Right cardiac atrium (tissue), 5 donors: Measurements from ENCODE around the gene SNCG. TPM values are rescaled to one million over a fixed set of nuclear protein-coding genes. Genes with fewer than 3 reads are reported as not detected.
"Not testable (repeated sequence)": the region's sequence is repeated elsewhere in the genome, so short reads cannot be mapped to it uniquely, and the experiment has no call there.

Source experiments
- ATAC-seq, 2 donors: fragments of 200-7000 bp; cut with Tn5 transposase; one replicate each; pipeline versions ENCODE4 v1.8.0 to v1.9.1; 2020; ENCODE audit warnings: moderate library complexity in 2 of 2, mild to moderate bottlenecking in 1 of 2
- DNase-seq, 3 donors: peaks; one replicate each; pipeline ENCODE4 v3.0.0-alpha.2; 2020
- H3K27ac ChIP-seq: one replicate; pipeline ENCODE4 v1.5.1; 2013; ENCODE audit warnings: mild to moderate bottlenecking, low read length, control low read depth, moderate library complexity
- H3K27me3 ChIP-seq: one replicate; pipeline ENCODE4 v1.6.1; 2013; ENCODE audit not compliant: control insufficient read depth, insufficient read depth
- H3K4me1 ChIP-seq: one replicate; pipeline ENCODE4 v1.6.1; 2013; ENCODE audit warnings: low read length; ENCODE audit not compliant: control insufficient read depth, insufficient read depth
- H3K4me3 ChIP-seq: one replicate; pipeline ENCODE4 v1.5.1; 2013; ENCODE audit warnings: low read length, control low read depth
- H3K9me3 ChIP-seq: one replicate; pipeline ENCODE4 v1.6.1; 2013; ENCODE audit warnings: low read length; ENCODE audit not compliant: control insufficient read depth
- WGBS: extraction: QIAGEN DNeasy Blood & Tissue Kit; methylation state at CpG from one replicate; pipeline ENCODE4 v1.1.7; 2013; 5-methylcytosine and 5-hydroxymethylcytosine counted together
- intact Hi-C, 4 donors: fragments of 100-400 bp; cut with DNase I; formaldehyde crosslinking; loops; one replicate each; pipeline versions ENCODE4 v1.11.0 to v1.14.0; 2022 to 2023
- long read RNA-seq, 4 donors: library from polyadenylated mRNA; unstranded; transcript quantifications; one replicate each; pipeline ENCODE4 v2.0.0, GENCODE V29; 2020 to 2021
- polyA plus RNA-seq: library from polyadenylated mRNA; stranded (reverse); fragments of 200-250 nt; gene quantifications from one replicate; pipeline ENCODE4 v1.2.3, GENCODE V29; 2013
- total RNA-seq, 4 donors: library from RNA; stranded (reverse); fragmentation: NEBNext Ultra II Directional; extraction: Animal tissue kit (Norgen Biotek cat#: 25700); gene quantifications; one replicate each; pipeline ENCODE4 v1.2.1, GENCODE V29; 2021
- donor health status: healthy with polysubstance abuse.
- donor health status: DM: no; HTN: yes; CAD: no.
- donor health status: DM: no; HTN: no; CAD: no.
- donor health status: DM: no; HTN: yes; CAD: no; lungs with severe emphysema.
- donor health status: DM: yes; HTN: yes; CAD: no.

Gene SNCG
- total RNA-seq = 10 to 100 TPM; 10.8 to 22.0 (median 15.6) TPM
- polyA plus RNA-seq = 30.2 TPM
- long read RNA-seq, donor 1, partial matches to known transcripts = 0 of 2 reads
- long read RNA-seq, donor 1, other reads (novel, unspliced or antisense) = 1 of 2 reads
- long read RNA-seq, donor 2, transcript SNCG-202 (5 exons, 701 nt) = major isoform, 6 of 11 reads
- long read RNA-seq, donor 2, partial matches to known transcripts = 0 of 11 reads
- long read RNA-seq, donor 2, other reads (novel, unspliced or antisense) = 4 of 11 reads
- long read RNA-seq, donor 3, transcript SNCG-202 (5 exons, 701 nt) = major isoform, 6 of 18 reads
- long read RNA-seq, donor 3, partial matches to known transcripts = 1 of 18 reads
- long read RNA-seq, donor 3, other reads (novel, unspliced or antisense) = 9 of 18 reads
- long read RNA-seq, donor 4, partial matches to known transcripts = 1 of 8 reads
- long read RNA-seq, donor 4, other reads (novel, unspliced or antisense) = 2 of 8 reads

DNA sequence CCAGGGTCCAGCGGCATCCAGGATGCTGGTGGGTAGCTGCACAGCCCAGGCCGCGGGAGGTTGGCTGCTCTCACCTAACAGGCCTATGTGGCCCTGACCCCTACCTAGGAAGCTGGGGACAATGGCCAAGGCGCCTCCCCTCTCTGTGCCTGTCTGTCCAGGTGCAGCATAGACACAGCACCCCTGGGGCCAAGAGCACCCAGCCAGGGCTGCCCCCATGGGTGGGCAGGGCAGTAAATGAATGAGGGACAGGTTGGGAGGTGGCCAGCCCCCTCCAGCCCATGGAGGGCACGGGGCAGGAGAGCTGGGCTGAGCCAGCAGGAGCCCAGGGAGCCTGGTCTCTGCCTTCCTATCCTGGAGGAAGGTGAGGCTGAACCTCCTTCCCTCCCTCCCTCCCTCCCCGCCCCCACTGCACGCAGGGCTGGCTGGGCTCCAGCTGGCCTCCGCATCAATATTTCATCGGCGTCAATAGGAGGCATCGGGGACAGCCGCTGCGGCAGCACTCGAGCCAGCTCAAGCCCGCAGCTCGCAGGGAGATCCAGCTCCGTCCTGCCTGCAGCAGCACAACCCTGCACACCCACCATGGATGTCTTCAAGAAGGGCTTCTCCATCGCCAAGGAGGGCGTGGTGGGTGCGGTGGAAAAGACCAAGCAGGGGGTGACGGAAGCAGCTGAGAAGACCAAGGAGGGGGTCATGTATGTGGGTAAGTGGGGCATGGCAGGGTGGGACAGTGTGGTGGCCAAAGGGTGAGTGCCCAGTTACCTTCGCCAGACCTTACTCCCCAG lies at the start of gene SNCG:
Gene SNCG, plus strand, starts transcription at position 484 of the 785 bp plus-strand sequence. Its CDS starts 99 bp downstream, at position 583.
- intact Hi-C loops = no loop called here
- WGBS = 31% methylated on average over 22 of the region's 22 CpGs
- peaks cover 7% of the 10 kb centered on the region for H3K4me1 ChIP-seq

DNA sequence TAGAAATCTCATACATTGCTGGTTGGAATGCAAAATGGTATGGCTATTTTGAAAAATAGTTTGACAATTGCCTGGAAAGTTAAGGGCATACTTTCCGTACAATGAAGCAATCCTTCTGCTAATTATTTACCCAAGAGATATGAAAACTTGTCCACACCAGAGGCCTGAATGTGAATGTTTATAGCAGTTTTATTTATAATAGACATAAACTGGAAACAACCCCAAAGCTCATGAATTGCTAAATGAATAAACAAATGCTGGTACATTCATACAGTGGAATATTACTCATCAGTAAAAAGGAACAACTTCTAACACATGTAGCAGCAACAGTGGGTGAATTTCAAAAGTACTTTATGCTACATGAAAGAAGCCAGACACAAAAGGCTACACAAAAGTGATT lies 43.7 kb upstream of the SNCG start:
- intact Hi-C loops = no loop called here
- no peak for DNase-seq
- Histone ChIP-seq H3K4me1 (no peaks in the 10 kb centered on the region), H3K9me3 (no peaks in the 10 kb centered on the region), H3K27me3 (no peaks in the 10 kb centered on the region), H3K4me3 (no peak overlapping the region), H3K27ac (no peak overlapping the region)
- WGBS = 90% methylated on average over 1 of the region's 1 CpG
- no peak for ATAC-seq

More for the DNA sequence above, at the start of gene SNCG:
- H3K27ac ChIP-seq = peak within 1 kb of the TSS; percentile 74
- no peaks in the 10 kb centered on the region for H3K27me3 ChIP-seq
- DNase-seq = peak; percentile 60 to 86 (median 84)
- H3K4me3 ChIP-seq = peak within 1 kb of the TSS; percentile 47
- no peak for ATAC-seq
- H3K9me3 ChIP-seq = no peaks in the 10 kb centered on the region

DNA sequence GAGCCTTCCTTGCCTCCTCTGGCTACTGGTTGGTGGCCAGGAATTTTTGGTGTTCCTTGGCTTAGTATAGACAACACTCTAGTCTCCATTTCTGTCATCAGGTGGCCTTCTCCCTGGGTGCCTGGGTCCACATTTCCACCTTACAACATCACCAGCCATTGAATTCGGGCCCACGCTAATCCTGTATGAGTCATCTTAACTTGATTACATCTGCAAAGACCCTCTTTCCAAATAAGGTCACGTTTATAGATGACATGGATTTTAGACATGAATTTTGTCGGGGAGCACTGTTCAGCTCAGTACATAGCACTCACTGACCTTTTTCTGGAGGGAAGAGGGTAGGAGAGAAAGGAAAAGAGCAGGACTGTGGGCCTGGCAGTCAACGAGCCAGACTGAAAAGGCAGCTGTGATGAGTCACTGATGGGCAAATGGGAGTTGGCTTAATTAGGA lies 40.4 kb upstream of the SNCG start:
- H3K27ac ChIP-seq = no peak overlapping the region
- peak in 1 of 2 donors; percentile 57 for ATAC-seq

DNA sequence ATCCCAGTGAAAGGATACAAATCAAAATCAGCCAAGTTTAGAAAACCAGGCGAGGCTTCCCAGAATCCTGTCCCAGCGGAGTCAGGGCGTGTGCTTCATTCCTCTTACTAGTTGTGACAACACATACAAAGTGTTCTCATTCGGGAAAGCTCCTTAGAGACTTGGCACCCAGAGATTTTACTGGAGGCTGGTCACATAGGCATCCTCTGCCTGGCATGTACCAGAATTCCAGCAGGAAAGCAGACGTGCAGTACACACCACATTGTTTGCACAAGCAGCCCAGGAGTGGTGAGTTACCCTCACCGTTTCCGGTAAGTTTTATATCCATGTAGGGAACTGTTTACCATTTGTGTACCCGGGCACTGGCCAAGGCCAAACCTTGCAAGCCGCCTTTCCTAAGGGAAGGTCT lies 35.8 kb upstream of the SNCG start:
- no peak overlapping the region for H3K27ac ChIP-seq
- 81% methylated on average over 9 of the region's 9 CpGs for WGBS

More for the DNA sequence above, 40.4 kb upstream of the SNCG start:
- WGBS = 66% methylated on average over 5 of the region's 5 CpGs
- H3K4me1 ChIP-seq = no peaks in the 10 kb centered on the region
- no peak for DNase-seq
- no peak overlapping the region for H3K4me3 ChIP-seq
- H3K27me3 ChIP-seq = no peaks in the 10 kb centered on the region
- intact Hi-C loops = no loop called here
- no peaks in the 10 kb centered on the region for H3K9me3 ChIP-seq

DNA sequence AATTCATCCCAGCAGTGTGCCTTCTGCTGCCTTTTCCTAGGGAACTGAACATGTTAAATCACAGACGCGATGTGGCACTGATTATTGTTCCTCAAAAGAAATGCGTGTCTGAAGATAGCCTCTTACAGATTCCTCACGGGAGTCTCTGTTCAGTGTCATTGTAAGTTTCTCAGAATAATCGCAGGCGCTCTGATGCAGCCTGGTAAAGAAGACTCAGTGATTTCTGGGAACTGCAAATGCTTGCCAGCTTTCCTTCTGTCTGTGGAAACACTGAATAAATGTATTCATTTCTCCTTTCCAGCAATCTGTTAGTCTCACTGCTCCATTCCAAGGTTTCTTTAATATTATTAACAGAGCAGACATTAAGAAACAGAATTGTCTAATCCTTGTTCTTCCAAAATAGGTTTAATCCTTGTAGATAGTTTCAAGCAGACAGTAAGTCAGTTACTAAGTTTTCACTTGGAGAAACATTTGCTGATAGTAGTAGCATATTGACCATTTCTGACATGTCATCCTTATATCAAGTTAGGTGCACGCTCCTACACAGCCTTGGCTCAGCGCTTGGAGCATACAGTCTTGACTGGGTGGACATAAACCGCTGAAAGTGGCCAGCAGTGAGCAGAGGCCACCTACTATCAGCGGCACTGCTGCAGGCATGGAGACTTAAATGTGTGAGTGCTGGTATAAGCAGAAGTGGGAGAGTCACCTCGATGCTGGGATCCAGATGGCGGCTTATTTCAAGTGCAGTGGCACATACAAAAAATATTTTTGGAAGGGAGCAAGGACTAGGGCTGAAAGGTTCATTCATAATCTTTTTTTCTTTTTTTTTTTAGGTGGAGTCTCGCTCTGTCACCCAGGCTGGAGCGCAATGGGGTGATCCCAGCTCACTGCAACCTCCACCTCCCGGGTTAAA lies 28.7 kb upstream of the SNCG start:
- WGBS = 73% methylated on average over 15 of the region's 15 CpGs
- H3K27ac ChIP-seq = no peak overlapping the region
- intact Hi-C loops = no loop called here

More for the DNA sequence above, 35.8 kb upstream of the SNCG start:
- ATAC-seq (peak; percentile 47 to 66), DNase-seq (no peak)
- no peaks in the 10 kb centered on the region for H3K9me3 ChIP-seq
- intact Hi-C loops = no loop called here
- no peaks in the 10 kb centered on the region for H3K27me3 ChIP-seq
- no peaks in the 10 kb centered on the region for H3K4me1 ChIP-seq
- H3K4me3 ChIP-seq = no peak overlapping the region

DNA sequence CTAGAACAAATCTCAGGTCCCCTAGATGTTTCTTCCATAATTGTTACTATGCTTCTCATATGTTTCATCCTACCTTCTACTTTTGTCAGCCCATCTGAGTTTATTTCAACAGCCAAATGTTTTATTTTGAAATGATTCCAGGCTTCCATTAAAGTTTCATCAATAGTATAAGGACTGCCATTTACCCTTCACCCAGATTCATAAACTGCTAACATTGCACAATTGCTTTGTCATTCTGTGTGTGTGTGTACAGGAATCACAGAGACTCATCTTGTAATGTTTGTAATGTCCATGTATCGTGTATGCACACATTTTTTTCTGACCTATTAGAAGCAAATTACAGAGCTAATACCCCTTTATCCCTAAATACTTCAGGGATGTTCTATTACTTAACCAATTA lies 26.5 kb upstream of the SNCG start:
- Histone ChIP-seq H3K4me3 (no peak overlapping the region), H3K4me1 (peaks cover 1% of the 10 kb centered on the region), H3K27me3 (no peaks in the 10 kb centered on the region), H3K27ac (no peak overlapping the region), H3K9me3 (no peaks in the 10 kb centered on the region)
- intact Hi-C loops = no loop called here
- ATAC-seq = no peak
- no peak for DNase-seq
- 91% methylated on average over 1 of the region's 1 CpG for WGBS

More for the DNA sequence above, 28.7 kb upstream of the SNCG start:
- Histone ChIP-seq H3K9me3 (no peaks in the 10 kb centered on the region), H3K27me3 (no peaks in the 10 kb centered on the region), H3K4me3 (no peak overlapping the region), H3K4me1 (peaks cover 1% of the 10 kb centered on the region)
- no peak for DNase-seq
- ATAC-seq = peak in 1 of 2 donors; percentile 12

DNA sequence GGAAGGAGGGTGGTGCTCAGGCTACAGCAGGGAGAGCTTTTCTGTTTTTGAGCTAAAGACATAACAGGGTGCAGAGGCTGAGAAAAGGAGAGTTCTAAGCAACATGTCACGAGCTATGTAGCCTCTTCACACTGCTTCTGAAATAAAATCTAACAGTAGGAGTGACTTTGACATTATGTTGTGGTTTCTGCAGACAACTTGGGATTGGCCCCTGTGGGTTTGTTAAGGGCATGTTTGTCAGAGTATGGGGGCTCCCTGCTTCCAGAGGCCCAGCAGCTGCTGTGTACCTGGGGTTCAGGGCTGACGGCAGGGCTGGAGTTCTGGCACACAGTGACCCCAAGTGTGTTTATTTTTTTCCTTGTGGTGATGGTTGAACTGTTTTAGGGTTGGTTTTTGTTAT lies 25.7 kb upstream of the SNCG start:
- ATAC-seq = no peak
- 90% methylated on average over 2 of the region's 2 CpGs for WGBS
- intact Hi-C loops = no loop called here
- H3K9me3 ChIP-seq = no peaks in the 10 kb centered on the region
- H3K27me3 ChIP-seq = no peaks in the 10 kb centered on the region
- no peak overlapping the region for H3K27ac ChIP-seq
- H3K4me1 ChIP-seq = peaks cover 1% of the 10 kb centered on the region
- no peak overlapping the region for H3K4me3 ChIP-seq
- DNase-seq = no peak

DNA sequence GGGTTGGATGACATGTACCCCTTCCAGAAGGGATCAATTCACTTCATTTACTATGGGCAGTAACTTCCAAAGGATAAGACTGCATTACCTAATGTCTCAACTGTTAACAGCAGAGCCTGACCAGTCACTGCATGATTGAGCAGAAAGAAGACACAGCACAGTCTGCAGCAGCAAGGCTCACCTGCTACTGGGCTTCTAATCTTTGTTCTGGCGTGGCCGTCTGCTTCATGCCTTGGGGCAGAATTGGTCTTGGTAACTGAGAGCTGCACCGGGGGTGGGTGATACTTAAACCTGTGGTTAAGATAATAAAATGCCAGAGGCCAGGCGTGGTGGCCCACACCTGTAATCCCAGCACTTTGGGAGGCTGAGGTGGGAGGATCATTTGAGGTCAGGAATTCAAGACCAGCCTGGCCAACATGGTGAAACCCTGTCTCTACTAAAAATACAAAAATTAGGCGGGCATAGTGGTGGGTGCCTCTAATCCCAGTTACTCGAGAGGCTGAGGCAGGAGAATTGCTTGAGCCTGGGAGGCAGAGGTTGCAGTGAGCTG lies 24.2 kb upstream of the SNCG start:
- H3K9me3 ChIP-seq, H3K4me3 ChIP-seq, H3K27me3 ChIP-seq, intact Hi-C loops, ATAC-seq, H3K4me1 ChIP-seq, H3K27ac ChIP-seq, DNase-seq: not testable (repeated sequence)
- WGBS = 86% methylated on average over 6 of the region's 6 CpGs

DNA sequence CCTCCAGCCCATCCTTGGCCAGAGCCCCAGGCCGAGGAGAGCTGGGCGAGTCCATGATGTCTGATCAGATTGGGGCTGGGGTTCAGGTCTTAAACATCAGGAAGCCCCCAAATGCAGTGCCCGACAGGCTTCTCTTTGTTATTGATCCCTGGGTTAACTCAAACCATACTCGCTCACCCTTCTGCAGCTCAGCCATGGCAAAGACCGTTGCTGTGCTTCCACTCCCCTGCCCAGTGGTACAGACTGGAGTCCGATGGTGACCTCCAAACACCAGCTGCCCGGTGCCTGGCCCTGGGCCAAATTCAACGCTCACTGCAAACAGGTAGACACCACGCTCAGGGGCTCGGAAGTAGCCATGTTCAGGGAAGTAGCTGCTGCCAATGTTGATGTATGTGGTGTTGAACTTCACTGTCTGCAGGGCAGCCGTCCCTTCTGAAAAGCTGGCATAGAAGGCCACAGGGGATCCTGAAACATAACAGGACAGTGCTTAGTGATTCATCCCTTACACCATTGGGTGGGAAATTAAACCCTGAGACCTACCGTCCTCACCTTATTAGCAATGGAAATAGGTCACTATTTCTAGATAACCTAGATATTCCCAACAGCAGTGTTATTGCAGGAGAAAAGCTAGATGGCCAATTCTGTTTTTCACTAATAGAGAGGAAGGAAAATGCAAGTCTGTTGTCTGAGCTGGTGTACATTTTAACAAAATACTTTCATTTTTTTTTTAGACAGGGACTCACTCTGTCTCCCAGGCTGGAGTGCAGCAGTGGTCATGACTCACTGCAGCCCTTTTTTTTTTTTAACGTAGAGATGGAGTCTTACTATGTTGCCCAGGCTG lies 21.5 kb upstream of the SNCG start:
- Histone ChIP-seq H3K27me3 (no peaks in the 10 kb centered on the region), H3K4me3 (no peak overlapping the region), H3K27ac (no peak overlapping the region), H3K9me3 (no peaks in the 10 kb centered on the region), H3K4me1 (no peaks in the 10 kb centered on the region)
- peak in 2 of 3 donors; percentile 59 to 72 for DNase-seq
- no peak for ATAC-seq
- intact Hi-C loops = no loop called here
- WGBS = 75% methylated on average over 13 of the region's 13 CpGs
